CD4-positive, alpha-beta T cell treated with Interleukin-17A for 4 hours (primary cell): ENCODE measurements around the gene ZGRF1.
A peak's percentile ranks its signal among the peaks of the same experiment; 100 is the strongest.
"Not testable (repeated sequence)": the region's sequence is repeated elsewhere in the genome, so short reads cannot be mapped to it uniquely, and the experiment has no call there.

Experiments
- DNase-seq: peaks from one replicate; pipeline ENCODE4 v3.0.0-alpha.2; 2020; ENCODE audit warnings: mixed read lengths

The ZGRF1 gene

GRCh38 chr4:112644595-112645535, 8.2 kb upstream of the ZGRF1 start:
- DNase-seq = not testable (repeated sequence)

DNA sequence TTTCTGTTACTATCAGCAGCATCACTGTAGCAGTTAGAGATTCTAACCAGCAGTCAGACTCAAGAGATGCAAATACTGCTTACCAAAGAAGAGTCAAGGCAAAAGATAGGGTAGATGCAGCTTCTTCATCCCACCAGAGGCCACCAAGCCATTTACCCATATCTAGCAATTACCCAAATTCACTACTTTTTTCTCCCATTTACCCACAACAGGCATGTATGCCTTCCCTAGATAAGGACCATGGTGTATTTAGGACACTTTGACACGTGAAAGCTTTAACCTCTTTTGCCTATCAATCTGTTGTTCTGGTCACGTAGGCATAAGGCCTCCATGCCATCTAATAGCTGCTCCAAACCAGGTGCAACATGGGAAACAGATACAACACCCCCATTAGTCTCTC, 5.8 kb upstream of the ZGRF1 start:
- DNase-seq = no peak

- no peak for DNase-seq
Observed at GRCh38 chr4:112637552-112637866, 800 bp upstream of the ZGRF1 start.

- no peak for DNase-seq
Observed at GRCh38 chr4:112633477-112634235, 3.1 kb downstream of the ZGRF1 start.

- no peak for DNase-seq
Observed at GRCh38 chr4:112626228-112626627, 10.5 kb downstream of the ZGRF1 start.

GRCh38 chr4:112616984-112617383, 19.7 kb downstream of the ZGRF1 start:
- DNase-seq = no peak

DNA sequence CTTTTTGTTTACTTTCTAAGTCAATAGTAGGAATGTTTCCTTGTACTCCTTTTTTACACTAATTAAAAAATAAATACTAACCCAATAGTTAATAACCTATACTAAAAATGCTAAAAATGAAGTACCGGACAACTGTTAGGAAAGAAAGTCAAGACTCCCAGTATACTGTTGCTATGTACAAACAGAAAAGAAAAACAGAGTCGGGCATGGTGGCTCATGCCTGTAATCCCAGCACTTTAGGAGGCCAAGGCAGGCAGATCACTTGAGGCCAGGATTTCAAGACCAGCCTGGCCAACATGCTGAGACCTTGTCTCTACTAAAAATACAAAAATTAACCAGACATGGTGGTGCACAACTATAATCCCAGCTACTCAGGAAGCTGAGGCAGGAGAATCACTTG, 23.9 kb downstream of the ZGRF1 start:
- not testable (repeated sequence) for DNase-seq

- DNase-seq = peak; percentile 53
Observed at GRCh38 chr4:112604589-112604988, 32.1 kb downstream of the ZGRF1 start.

DNA sequence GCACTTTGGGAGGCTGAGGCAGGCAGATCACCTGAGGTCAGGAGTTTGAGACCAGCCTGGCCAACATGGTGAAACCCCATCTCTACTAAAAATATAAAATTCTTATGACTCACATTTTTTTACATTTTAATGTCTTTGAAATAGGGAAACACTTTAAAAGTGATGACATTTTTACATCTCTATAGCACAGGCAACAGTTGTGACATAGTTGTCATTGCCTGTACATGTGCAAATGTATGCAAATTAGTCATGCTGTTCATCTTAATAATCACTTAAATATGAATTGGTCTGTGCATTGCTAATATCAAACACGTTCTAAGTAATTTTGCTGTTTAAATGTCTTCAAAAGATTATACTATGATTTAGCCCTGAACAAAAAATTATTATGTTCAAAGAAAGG, 41.7 kb downstream of the ZGRF1 start:
- no peak for DNase-seq

GRCh38 chr4:112593438-112594133, 43.1 kb downstream of the ZGRF1 start:
- DNase-seq = no peak

DNA sequence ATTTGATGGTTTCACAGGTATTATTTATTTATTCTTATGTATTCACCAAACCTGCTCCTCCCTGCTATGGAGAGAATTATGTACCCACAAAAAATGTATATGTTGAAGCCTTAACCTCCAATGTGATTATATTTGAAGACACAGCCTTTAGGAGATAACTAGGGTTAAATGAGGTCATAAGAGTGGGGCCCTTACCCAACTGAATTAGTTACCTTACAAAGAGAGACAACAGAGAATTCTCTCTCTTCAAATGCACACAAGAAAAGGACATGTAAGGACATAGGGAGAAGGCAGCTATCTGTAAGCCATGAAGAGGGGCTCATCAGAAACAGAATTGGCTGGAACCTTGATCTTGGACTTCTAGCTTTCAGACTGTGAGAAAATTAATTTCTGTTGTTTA, 44.0 kb downstream of the ZGRF1 start:
- no peak for DNase-seq

GRCh38 chr4:112591593-112591992, 45.1 kb downstream of the ZGRF1 start:
- no peak for DNase-seq

GRCh38 chr4:112589206-112589605, 47.5 kb downstream of the ZGRF1 start:
- DNase-seq = no peak

DNA sequence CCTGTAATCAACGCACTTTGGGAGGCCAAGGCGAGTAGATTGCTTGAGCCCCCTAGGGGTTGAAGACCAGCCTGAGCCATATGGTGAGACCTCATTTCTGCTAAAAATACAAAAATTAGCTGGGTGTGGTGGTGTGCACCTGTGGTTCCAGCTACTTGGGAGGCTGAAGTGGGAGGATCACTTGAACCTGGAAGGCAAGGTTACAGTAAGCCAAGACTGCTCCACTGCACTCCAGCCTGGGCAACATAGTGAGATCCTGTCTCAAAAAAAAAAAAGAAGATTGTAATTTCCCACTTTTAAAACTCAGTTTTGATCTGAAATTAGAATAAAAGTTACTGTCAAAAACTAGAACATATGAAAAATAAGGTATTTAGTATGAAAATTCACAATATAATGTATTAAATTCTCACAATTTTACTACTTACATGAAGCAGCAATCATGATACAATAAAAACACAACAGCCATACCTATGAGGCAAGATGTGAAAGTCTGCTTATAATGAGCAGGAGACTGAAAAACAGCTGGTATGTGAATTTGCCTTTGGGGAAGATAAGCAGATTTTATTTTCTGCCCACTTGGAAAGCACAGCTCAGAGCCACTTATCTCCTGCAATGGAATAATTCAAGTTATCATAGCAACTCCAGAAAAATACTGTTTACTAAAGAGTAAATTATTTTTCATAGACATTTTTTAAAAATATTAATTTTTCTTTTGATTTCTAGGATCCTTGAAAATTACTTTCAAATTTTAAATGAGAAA, 50.6 kb downstream of the ZGRF1 start:
- no peak for DNase-seq

DNA sequence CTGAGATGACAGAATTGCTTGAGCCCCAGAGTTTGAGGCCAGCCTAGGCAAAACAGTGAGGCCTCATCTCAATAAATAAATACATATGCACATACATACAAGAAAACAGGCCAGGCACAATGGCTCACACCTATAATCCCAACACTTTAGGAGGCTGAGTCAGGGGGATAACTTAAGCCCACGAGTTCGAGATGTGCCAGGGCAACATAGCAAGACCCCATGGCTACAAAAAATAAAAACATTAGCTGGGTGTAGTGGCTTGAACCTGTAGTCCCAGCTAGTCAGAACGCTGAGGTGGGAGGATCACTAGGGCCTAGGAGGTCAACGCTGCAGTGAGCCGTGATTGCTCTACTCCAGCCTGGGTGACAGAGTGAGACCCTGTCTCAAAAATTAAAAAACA, 69.2 kb downstream of the ZGRF1 start:
- no peak for DNase-seq

- DNase-seq = no peak
Observed at GRCh38 chr4:112564706-112565270, 71.9 kb downstream of the ZGRF1 start.

- DNase-seq = no peak
Observed at GRCh38 chr4:112563431-112564200, 73.1 kb downstream of the ZGRF1 start.

- no peak for DNase-seq
Observed at GRCh38 chr4:112562254-112562879, 74.3 kb downstream of the ZGRF1 start.

- no peak for DNase-seq
Observed at GRCh38 chr4:112560084-112560483, 76.6 kb downstream of the ZGRF1 start.

DNA sequence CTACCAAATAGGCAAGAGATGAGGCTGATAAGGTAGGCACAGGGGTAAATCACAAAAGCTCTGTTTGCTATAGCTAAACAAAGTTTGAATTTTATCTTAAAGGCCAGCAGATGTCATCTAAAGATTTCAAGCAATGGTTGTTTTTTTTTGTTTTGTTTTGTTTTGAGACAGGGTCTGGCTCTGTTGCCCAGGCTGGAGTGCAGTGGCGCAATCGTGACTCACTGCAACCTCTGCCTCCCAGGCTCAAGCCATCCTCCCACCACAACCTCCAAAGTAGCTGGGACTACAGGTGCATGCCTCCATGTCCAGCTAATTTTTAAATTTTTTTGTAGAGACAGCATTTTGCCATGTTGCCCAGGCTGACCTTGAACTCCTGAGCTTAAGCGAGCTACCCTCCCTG, 77.7 kb downstream of the ZGRF1 start:
- DNase-seq = no peak
